GM18498 (cell line): ENCODE measurements around the gene IGFBP5.
A peak's percentile ranks its signal among the peaks of the same experiment; 100 is the strongest.

ENCODE experiments used
- ATAC-seq: cut with Tn5 transposase; IDR thresholded peaks from one replicate; pipeline ENCODE4 v1.9.1; 2021; ENCODE audit warnings: mild to moderate bottlenecking, moderate library complexity; ENCODE audit not compliant: unreplicated experiment

The IGFBP5 gene

DNA sequence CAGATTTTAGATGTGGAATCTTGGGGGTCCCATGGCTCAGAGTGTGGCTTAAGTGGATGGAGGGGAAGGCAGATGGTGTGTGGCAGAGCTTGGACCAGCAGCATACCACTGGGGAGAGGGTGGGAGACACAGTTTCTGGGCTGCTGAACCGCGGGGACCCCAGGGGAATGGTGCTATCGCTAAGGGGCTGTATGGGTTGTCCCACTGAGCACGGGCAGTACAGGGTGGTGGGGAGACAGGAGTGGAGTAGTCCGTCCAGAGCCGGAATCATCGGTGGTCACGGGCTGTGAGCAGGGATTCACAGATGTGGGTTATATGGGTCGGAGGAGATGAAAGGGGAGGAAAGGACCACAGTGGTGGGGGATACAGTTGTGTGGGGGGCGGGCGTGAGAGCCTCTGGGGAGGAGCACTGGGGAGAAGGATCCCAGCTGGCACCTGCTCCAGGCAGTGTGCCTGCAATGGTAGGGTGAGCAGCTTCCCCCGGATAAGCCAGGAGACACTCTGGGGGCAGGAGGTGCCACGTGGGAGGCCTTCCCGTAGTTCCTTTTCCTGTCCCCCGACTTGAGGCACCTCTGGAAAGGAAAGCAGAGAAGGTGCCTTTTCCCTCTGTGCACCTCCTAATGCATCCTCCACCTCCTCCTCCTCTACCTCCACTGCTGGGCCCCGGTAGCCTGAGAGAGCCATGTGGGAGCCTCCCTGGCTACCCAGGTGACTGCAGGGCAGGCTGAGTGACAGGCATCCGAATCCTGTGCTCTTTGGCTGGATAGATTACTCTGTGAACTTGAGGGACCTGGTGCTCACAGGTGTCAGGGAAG is 24.9 kb downstream of the IGFBP5 start:
- ATAC-seq = no peak

DNA sequence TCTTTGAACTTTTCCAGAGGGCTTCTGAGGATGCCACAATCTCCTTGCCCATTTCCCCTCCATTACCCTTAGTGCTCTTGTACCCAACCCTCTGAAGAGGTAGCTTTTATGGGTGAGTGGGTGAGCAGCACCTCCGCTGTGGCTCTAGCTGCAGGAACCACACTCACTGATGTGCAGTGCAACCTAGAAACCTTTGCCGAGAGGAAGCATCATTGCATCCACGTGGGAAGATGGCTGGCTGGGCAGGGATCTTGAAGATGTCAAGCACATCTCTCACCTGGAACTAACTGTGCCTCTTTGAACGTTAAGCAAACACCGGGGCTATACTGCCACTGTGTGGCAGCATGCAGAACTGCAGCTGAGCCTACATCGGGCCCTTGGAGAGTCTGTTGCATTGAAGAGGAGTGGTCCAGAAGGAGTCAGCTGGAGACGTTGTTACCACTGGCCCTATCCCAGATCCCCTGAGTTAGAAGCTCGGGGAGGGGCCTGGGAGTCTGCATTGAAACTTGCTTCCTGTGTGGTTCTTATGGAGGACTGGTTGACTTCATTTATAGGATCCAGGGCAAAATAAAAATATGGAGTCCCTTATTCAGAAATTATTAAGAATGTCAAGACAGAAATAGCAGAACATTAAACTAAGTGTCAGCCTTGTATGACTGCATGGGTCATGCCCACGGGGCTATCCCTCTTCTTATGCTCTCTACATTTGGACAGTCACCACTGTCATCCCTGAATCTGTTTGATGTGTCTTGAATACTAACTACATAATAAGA is 28.7 kb downstream of the IGFBP5 start:
- peak; percentile 83 for ATAC-seq

DNA sequence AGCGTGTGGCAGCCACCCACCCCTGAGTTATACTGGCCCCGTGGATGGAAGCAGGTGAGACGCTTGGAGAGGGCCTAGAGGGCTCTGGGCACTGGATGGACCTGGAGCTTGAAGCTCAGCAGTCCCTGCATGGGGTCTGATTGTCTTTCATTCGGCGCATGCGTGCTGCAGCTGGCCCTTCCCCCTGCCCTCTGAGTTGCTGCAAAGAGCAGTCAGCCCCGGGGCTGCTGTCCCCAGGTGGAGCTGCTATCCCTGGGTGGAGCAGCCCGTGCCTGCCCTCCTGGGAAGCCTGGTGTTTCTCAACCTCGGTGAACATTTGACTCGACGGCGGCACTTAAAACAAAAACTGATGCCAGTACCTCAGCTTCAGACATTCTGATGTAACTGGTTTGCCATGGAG is 29.6 kb downstream of the IGFBP5 start:
- no peak for ATAC-seq

DNA sequence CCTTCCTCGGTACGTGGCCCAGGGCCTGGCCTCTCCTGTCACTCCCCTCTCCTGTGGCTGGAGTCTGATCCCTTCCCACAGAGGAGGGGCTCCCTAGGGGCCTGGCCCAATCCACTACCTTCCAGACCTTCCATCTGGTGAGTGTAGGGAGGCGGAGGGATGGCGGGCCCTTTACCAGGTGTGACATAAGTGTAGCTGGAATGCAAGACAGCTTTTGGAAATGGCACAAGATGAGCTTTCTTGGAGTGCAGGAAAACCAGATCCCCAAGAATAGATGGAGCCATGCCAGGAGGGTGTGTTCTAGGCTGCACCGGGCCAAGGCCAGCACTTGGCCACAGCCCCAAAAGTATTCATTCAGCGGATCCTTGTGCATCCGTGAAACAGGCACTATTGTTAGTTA is 30.1 kb downstream of the IGFBP5 start:
- ATAC-seq = no peak

DNA sequence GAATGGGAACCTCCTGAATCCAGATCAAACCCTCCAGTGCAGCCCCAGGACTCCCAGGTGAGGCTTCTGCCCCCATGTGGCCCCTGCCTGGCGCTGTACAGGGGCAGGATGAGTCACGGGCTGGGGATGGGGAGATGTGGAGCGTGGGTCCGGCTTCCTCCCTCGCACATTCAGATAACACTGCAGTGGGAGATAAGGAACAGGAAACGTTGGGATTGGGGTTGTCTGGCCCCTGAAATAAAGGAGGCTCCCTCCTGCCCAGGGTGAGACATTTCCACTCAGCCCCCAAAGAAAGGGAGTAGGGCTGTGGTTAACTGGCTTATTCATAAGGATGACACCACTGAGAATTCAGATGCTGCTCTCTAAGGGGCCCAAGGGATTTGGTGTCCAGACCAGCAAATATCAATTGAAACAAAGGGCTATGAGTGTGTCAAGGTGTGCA is 30.7 kb downstream of the IGFBP5 start:
- ATAC-seq = no peak

DNA sequence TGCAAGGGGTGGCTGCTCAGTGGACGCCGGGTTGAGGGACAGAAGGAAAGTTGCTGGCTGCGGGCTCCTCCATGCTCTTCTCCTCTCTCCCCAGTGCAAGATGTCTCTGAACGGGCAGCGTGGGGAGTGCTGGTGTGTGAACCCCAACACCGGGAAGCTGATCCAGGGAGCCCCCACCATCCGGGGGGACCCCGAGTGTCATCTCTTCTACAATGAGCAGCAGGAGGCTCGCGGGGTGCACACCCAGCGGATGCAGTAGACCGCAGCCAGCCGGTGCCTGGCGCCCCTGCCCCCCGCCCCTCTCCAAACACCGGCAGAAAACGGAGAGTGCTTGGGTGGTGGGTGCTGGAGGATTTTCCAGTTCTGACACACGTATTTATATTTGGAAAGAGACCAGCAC is 31.5 kb downstream of the IGFBP5 start:
- ATAC-seq = no peak

DNA sequence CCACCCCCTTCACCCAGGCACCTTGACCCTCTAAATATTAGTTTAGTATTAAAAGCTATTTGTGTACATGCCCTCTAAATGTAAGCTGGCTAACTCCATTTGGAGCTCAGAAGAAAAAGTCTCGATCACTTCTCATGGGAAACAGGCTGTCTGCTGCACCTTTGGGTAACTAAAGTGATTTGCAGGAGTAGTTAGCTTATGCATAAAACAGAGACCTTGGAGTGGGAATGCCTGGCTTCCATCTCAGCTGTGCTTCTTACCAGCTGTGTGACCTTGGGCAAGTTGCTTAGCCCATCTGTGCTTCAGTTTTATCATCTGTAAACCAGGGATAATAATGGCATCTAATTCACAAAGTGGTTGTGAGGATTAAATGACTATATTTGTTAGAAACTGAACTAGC is 32.2 kb downstream of the IGFBP5 start:
- ATAC-seq = no peak

DNA sequence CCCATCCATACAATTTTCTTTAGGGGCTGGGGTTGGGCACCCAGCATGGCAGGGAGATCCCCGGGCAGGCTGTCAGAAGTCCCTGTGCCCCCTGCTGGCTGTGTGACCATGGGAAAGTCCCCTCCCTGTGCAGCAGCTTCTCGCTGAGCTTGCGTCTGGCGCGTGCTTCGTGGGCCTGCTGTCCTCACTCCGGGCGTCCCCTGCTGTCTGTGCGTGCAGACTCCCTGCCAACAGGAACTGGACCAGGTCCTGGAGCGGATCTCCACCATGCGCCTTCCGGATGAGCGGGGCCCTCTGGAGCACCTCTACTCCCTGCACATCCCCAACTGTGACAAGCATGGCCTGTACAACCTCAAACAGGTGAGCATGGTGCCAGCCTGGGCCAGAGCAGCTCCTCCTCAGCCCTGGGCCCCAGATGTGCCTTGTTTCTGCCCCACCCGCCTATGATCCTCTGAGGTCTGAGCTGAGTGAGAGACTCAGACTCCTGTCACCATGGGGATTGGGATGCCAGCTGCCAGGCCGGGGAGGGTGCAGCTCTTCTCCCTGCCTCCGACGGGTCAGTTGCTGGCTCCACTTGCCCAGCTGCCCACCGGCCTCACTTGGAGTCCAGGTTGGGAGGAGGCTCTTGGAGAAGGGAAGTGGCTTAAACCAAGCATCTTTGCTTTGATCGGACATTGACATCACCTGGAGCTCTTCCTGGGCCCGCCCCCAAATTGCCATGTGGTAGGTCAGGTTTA is 33.5 kb downstream of the IGFBP5 start:
- ATAC-seq = no peak

DNA sequence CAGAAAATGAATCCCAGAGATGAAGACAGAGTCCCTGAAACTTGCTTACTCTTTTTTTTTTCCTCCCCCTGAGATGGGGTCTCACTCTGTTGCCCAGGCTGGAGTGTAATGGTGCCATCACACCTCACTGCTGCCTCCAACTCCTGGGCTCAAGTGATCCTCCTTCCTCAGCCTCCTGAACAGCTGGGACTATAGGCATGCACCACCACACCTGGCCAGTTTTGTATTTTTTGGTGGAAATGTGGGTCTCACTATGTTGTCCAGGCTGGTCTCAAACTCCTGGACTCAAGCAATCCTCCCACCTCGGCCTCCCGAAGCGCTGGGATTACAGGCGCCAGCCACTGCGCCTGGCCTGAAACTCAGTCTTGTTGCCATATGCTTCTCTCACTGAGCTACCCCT is 34.3 kb downstream of the IGFBP5 start:
- ATAC-seq = no peak

DNA sequence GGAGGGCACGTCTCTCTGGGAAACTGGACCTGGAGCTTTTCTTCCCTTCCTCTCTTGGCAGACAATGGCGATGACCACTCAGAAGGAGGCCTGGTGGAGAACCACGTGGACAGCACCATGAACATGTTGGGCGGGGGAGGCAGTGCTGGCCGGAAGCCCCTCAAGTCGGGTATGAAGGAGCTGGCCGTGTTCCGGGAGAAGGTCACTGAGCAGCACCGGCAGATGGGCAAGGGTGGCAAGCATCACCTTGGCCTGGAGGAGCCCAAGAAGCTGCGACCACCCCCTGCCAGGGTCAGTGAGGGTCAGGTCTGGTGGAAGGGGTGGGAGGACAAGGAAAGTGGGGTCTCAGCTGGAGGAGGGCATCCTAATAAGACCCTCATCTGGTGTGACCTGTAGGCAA is 34.9 kb downstream of the IGFBP5 start:
- ATAC-seq = no peak

DNA sequence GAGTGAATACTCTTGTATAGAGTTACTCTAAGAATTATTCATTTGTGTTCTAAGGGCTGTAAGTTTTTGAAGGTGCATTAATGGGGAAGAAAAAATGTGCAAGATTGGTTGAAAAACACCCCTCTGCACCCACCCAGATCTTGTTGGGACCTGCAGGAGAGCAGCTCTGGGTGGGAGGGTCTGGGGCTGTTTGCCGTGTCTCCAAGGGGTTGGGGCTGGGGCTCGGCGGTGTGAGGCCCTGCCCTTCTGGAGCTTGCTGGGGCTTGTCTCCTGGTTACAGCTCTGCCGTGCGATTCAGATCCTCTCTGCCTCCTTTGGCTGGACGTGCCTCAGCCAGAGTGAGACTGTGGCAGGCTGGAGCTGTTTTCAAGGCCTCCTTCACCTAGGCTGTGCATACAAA is 36.1 kb downstream of the IGFBP5 start:
- ATAC-seq = no peak

DNA sequence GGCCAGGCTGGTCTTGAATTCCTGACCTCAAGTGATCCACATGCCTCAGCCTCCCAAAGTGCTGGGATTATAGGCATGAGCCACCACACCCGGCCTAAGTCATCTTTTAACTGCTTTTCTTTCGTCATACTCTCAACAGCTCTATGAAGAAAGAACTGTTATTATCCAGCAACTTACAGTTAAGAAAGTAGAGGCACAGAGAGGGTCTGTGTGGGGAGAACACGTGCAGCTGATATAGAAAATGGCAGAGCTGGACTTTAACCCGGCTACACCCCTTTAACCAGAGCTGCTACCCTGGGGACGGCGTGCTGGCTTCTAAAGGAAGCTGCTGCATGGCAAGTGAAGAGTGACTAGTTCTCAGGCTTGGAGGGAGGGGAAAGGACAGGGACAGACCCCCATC is 36.6 kb downstream of the IGFBP5 start:
- ATAC-seq = no peak

DNA sequence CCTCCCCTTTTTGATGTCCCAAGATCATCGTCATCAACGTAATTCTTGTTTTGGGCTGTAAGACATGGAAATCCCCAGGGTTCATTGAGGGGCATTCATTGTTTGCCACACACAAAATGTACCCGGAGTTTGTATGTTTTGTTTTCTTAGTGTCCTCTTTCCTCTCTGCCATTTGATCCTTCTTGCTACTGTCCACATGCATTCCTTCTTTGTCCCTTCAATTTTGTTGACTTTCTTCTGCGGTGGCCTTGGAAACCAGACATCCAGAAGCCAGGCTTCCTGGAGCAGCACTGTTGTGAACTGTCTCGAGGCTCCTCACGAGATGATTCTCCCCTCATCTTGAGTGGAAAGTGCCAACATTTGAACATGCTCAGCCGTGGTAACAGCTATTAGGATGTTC is 37.4 kb downstream of the IGFBP5 start:
- no peak for ATAC-seq

DNA sequence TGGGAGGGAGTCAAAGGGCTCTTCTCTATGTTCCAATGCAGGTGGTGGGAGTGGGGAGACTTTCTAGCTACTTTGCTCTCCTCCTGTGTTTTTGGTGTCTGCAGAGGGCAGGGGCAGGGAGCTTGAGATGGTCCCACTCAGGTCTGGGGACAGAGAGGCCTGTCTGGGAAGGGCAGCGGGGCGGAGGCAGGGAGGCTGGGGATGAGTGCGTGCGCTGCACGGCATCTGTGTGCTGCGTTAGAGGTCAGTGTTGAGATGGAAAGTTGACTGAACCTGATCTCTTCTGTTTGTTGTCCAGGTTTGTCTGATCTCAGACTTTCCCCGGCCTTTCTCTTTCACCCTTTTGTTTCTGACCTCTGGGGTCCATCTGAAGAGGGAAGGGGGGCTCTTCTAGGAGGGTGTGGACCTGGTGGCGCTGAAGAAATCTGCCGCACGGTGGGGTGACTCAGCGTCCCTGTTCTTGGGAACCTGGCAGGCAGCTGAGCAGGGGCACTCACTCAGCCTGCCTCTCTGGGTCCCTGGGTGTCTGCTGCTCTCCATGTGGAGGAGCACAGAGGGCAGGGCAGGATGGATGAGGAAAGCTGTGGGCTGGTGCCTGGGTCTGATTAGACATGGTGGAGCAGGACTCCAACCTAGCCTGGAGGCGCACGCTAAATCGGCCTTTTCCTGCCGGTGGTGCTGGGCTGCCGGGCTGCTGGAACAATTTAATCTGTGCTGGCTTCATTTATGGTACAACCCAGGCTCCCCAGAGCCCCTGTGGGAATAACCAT is 38.1 kb downstream of the IGFBP5 start:
- no peak for ATAC-seq

DNA sequence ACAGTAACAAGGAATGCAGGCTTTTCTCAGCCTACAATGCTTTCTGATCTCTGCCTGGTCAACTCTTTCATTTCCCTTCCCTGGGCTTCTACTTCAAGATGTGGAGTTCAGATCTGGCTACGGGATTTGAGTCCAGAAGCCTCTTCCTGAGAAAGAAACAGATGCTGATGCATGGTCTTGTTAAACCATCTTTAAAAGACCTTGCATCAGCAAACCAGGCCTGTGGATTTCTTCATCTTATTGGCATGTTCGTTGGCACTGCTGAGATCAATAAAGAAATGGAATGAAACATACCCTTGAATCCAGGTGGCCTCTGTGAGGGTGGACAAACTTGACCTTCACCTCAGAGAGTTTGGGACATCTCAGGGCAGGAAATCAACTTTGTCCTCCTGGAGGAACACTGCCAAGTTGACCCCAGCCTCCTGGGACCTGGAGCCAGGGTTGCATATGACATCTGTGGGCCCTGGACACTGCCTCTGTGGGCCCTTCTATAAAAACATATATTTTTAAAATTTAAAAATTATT is 40.8 kb downstream of the IGFBP5 start:
- no peak for ATAC-seq

DNA sequence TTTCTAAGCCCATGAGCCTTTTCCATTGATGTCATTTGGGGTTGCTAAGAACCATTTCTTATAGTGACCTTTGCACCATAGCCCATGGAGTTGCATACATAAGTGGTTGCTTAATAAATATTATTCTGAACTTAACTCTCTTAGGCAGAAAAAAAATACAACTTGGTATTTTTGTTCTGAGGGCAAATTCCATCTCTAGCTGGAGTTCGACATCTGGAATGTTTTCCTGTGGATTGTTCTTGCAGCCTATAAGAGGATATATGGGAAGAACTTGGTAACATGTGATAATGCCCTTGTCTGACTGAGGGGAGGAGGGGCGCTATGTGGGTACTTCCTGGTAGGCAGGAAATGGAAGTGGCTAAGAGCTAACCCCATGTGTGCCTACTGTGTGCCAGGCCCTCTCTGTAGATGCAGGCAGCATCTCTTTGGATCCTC is 41.4 kb downstream of the IGFBP5 start:
- no peak for ATAC-seq

DNA sequence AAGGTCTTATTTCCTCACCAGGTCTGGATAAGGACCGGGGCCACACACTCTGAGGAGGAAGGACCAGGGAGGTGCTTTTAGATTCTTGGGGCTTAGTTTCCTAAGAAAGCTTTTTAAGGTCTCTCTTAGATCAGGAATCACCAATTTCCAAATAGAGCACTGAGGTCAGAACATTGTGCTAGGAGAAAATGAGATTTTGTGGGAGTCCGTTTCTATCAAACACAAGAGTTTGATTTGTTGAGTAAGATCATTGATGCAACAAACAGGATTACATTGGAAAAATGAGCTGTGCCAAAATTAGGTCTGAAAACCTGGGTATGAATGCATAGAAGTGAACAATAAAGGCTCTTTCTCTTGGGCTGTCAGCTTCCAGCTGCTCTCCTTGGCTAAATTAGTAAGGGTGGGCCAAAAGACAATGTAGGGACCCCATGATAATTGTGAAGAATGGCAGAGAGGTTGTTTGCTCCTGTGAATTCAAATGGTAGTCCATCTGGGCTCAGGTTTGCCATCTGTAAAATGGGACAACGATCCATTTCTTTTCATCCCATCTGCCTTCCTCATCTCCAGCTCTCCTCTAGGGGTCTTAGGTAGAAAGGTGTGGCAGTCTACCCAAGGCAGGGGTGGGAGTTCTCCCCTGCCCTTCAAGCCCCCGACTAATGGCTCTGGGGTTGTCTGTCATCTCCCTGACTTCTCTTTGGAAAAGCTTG is 42.1 kb downstream of the IGFBP5 start:
- no peak for ATAC-seq

DNA sequence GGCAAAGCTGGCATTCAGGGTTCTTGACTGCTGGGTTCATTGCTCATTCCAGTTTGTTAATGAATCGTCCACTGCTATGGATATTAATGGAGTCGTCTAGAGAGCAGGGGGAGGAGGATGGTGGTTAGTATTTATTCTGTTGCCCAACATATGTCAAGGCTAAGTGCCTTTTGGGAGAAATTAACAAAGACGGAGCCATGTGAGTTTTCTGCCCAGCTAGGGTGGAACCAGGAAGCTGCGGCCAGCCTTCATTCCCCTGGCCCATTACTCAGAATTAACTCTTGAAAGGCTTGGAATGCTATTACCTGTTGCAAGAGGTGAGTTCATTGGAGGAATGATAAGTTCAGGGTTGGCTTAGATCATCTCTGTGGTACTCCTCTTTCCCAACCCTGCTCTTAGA is 42.8 kb downstream of the IGFBP5 start:
- no peak for ATAC-seq

DNA sequence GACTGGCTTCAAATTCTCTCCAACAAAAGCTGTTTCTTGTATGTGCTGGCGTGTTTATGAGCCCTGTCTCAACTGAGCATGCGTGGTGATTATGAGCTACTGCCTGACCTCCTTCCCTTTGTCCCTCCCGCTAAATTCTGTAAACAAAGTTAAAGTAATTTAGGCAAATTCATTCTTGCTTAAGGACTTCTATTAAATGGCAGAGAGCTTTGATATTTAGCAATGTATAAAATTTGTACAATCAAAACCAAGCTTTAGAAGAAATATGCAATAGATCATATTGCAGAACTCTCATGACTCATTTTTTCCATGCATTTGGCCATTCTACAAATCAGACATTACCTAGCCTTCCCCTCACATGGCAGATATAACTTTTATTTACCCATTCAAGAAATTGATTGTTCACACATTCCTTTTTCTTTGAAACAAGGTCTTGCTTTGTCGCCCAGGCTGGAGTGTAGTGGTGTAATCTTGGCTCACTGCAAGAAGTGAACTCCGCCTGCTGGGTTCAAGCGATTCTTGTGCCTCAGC is 43.9 kb downstream of the IGFBP5 start:
- ATAC-seq = no peak
